HL-60 (cell line): ENCODE results near the gene TEDC2.

Experiments used
- CTCF ChIP-seq: IDR thresholded peaks from one replicate; pipeline ENCODE4 v1.5.1; 2011; ENCODE audit warnings: low read length, control low read depth, inconsistent platforms; ENCODE audit not compliant: insufficient read depth
- REST ChIP-seq: IDR thresholded peaks from 2 replicates; pipeline ENCODE4 v1.6.1; 2012; ENCODE audit warnings: low read depth; ENCODE audit not compliant: insufficient replicate concordance

GRCh38 chr16:2471653-2472487 is 12.0 kb downstream of the TEDC2 start:
- TF ChIP-seq REST (no peak), CTCF (no peak)
